Adrenal gland (tissue), 12 donors: ENCODE results near the gene KIAA1614. TPM values are rescaled to one million over a fixed set of nuclear protein-coding genes. Genes with fewer than 3 reads are reported as not detected.

Experiments
- DNase-seq, 7 donors: peaks; one replicate each; pipeline ENCODE4 v3.0.0-alpha.2; 2019 to 2020
- H3K27ac ChIP-seq, 5 donors: fragments of 200-600 bp; sonication (generic) in 4 of 5; 1 replicate in 3 of 5; 2 replicates in 2 of 5; pipeline versions ENCODE4 v1.5.1 to v1.8.0; 2016 to 2020; ENCODE audit warnings: mild to moderate bottlenecking in 1 of 5
- H3K27me3 ChIP-seq: fragments of 200-600 bp; 2 replicates; pipeline ENCODE4 v1.8.0; 2021
- H3K36me3 ChIP-seq, 2 donors: fragments of 200-600 bp; replicated peaks in 1 of 2; 1 replicate in 1 of 2; 2 replicates in 1 of 2; pipeline versions ENCODE4 v1.5.1 to v1.8.0; 2018 to 2022
- H3K4me1 ChIP-seq, 2 donors: fragments of 200-600 bp; replicated peaks in 1 of 2; 1 replicate in 1 of 2; 2 replicates in 1 of 2; pipeline versions ENCODE4 v1.5.1 to v1.8.0; 2018 to 2021
- H3K4me3 ChIP-seq, 4 donors: fragments of 200-600 bp; sonication (generic) in 3 of 4; one replicate each; pipeline ENCODE4 v1.5.1; 2016 to 2018
- H3K9me3 ChIP-seq, 3 donors: fragments of 200-600 bp; sonication (generic) in 1 of 3; replicated peaks in 1 of 3; 1 replicate in 2 of 3; 2 replicates in 1 of 3; pipeline versions ENCODE4 v1.5.1 to v1.8.0; 2016 to 2021
- CTCF ChIP-seq, 6 experiments: fragments of 450-650 bp in 4 of 6; fragments of 200-600 bp in 2 of 6; sonication (generic) in 1 of 6; IDR thresholded peaks; 1 replicate in 5 of 6; 2 replicates in 1 of 6; pipeline versions ENCODE4 v1.5.1 to v1.8.0; 2016 to 2021; ENCODE audit warnings: antibody characterized with exemption in 6 of 6, mild to moderate bottlenecking in 2 of 6, moderate library complexity in 1 of 6
- POLR2A ChIP-seq, 2 donors: fragments of 450-650 bp; IDR thresholded peaks; one replicate each; pipeline ENCODE4 v1.6.1; 2017; ENCODE audit warnings: antibody characterized with exemption in 2 of 2, mild to moderate bottlenecking in 2 of 2, moderate library complexity in 1 of 2
- WGBS, 4 donors: extraction: QIAGEN DNeasy Blood & Tissue Kit in 2 of 4; methylation state at CpG; one replicate each; pipeline versions ENCODE4 v1.1.5 to v1.1.7; 2013 to 2017; 5-methylcytosine and 5-hydroxymethylcytosine counted together
- intact Hi-C, 2 donors: fragments of 100-400 bp; cut with DNase I; formaldehyde crosslinking; loops; one replicate each; pipeline versions ENCODE4 v1.14.1 to v1.15.0; 2022 to 2023
- polyA plus RNA-seq, 3 donors: library from polyadenylated mRNA; stranded (reverse); fragments of 200-250 nt in 2 of 3; fragments of 350-450 nt in 1 of 3; fragmentation: Illumina TruSeq in 1 of 3; extraction: RNeasy Lipid Tissue Mini Kit (QIAGEN cat#74804) in 1 of 3; gene quantifications; one replicate each; pipeline ENCODE4 v1.2.3, GENCODE V29; 2013 to 2014
- total RNA-seq, 9 donors: library from RNA; depleted of rRNA in 4 of 9; stranded (reverse); fragments of >200 nt in 4 of 9; fragments of 120-200 nt in 1 of 9; fragmentation: NEBNext Ultra II Directional in 1 of 9; extraction: Animal tissue kit (Norgen Biotek cat#: 25700) in 1 of 9; gene quantifications; one replicate each; pipeline versions ENCODE4 v1.1.0 to v1.2.4, GENCODE V29; 2013 to 2023
- donor health status: healthy with polysubstance abuse.
- donor health status: Bipolar disorder and iron deficiency.
- donor health status: DM: yes; HTN: yes; CAD: no.
- donor health status: DM: no; HTN: no; CAD: no.
- donor health status: DM: no; HTN: no; CAD: no.
- donor health status: DM: yes; HTN: yes; CAD: no.

Gene KIAA1614
- total and polyA plus RNA-seq, 12 donors: 0.18 to 6.9 (median 1.2) TPM

- intact Hi-C loops: no loop called here
- H3K27ac ChIP-seq: no peak overlapping the region
- no peaks in the 10 kb centered on the region for H3K27me3 ChIP-seq
- DNase-seq: no peak
- no peaks in the 10 kb centered on the region for H3K36me3 ChIP-seq
- no peak overlapping the region for H3K4me3 ChIP-seq
- no peaks in the 10 kb centered on the region for H3K9me3 ChIP-seq
- 77 to 89% (median 86%) methylated on average over 3 to 8 of the region's 8 CpGs for WGBS, 4 donors
- H3K4me1 ChIP-seq: peaks cover 0 to 5% of the 10 kb centered on the region in 2 donors
- TF ChIP-seq CTCF (IDR thresholded peaks at IDR 0.05) (no peak), POLR2A (IDR thresholded peaks at IDR 0.05) (no peak)
Measured at GRCh38 chr1:180920702-180921101, 8.0 kb downstream of the KIAA1614 start.

GRCh38 chr1:180921386-180921785 is 8.7 kb downstream of the KIAA1614 start:
- no peaks in the 10 kb centered on the region for H3K27me3 ChIP-seq
- TF ChIP-seq POLR2A (IDR thresholded peaks at IDR 0.05) (no peak), CTCF (IDR thresholded peaks at IDR 0.05) (no peak)
- intact Hi-C loops: no loop called here
- H3K36me3 ChIP-seq: no peaks in the 10 kb centered on the region
- no peak overlapping the region for H3K4me3 ChIP-seq
- peaks cover 0 to 10% of the 10 kb centered on the region in 2 donors for H3K4me1 ChIP-seq
- DNase-seq: no peak
- no peaks in the 10 kb centered on the region for H3K9me3 ChIP-seq
- no peak overlapping the region for H3K27ac ChIP-seq
- WGBS, 4 donors: 70 to 91% (median 88%) methylated on average over 2 to 6 of the region's 6 CpGs

- Histone ChIP-seq H3K27ac (no peak overlapping the region), H3K4me1 (peaks cover 0 to 13% of the 10 kb centered on the region in 2 donors), H3K27me3 (no peaks in the 10 kb centered on the region), H3K36me3 (no peaks in the 10 kb centered on the region), H3K9me3 (no peaks in the 10 kb centered on the region), H3K4me3 (no peak overlapping the region)
- WGBS, 4 donors: 82 to 89% (median 84%) methylated on average over 13 to 21 of the region's 21 CpGs
- intact Hi-C loops: no loop called here
- no peak for DNase-seq
- TF ChIP-seq CTCF (IDR thresholded peaks at IDR 0.05): no peak
- TF ChIP-seq POLR2A (IDR thresholded peaks at IDR 0.05): no peak
Measured at GRCh38 chr1:180921891-180922630, 9.4 kb downstream of the KIAA1614 start.

- no peak for DNase-seq
- H3K9me3 ChIP-seq: no peaks in the 10 kb centered on the region
- 89 to 95% (median 92%) methylated on average over 7 to 8 of the region's 8 CpGs for WGBS, 4 donors
- peaks cover 0 to 18% of the 10 kb centered on the region in 2 donors for H3K4me1 ChIP-seq
- H3K27ac ChIP-seq: no peak overlapping the region
- H3K36me3 ChIP-seq: no peaks in the 10 kb centered on the region
- H3K27me3 ChIP-seq: no peaks in the 10 kb centered on the region
- intact Hi-C loops: no loop called here
- H3K4me3 ChIP-seq: no peak overlapping the region
- TF ChIP-seq POLR2A (IDR thresholded peaks at IDR 0.05) (no peak), CTCF (IDR thresholded peaks at IDR 0.05) (no peak)
Measured at GRCh38 chr1:180922631-180923015, 9.9 kb downstream of the KIAA1614 start.
